GM12801 (cell line): ENCODE data around the gene CDRT4.

Experiments
- CTCF ChIP-seq: IDR thresholded peaks from one replicate; pipeline ENCODE4 v1.5.1; 2011; ENCODE audit warnings: control low read depth; ENCODE audit not compliant: insufficient read length; ENCODE audit errors: extremely low read depth

Gene CDRT4

GRCh38 chr17:15422392-15422965 is 44.9 kb downstream of the CDRT4 start:
- TF ChIP-seq CTCF: no peak

GRCh38 chr17:15418781-15419180 is 48.6 kb downstream of the CDRT4 start:
- TF ChIP-seq CTCF: no peak

GRCh38 chr17:15414532-15415306 is 52.7 kb downstream of the CDRT4 start:
- no peak for TF ChIP-seq CTCF

GRCh38 chr17:15413101-15413771 is 54.2 kb downstream of the CDRT4 start:
- TF ChIP-seq CTCF: no peak

- no peak for TF ChIP-seq CTCF
Observed at GRCh38 chr17:15412606-15413005, 54.8 kb downstream of the CDRT4 start.

- no peak for TF ChIP-seq CTCF
Observed at GRCh38 chr17:15411384-15412198, 55.8 kb downstream of the CDRT4 start.

GRCh38 chr17:15409721-15410250 is 57.6 kb downstream of the CDRT4 start:
- TF ChIP-seq CTCF: no peak
